Cardiac muscle cell (in vitro differentiated cells and primary cell): ENCODE results near the gene KCNMA1. TPM values are rescaled to one million over a fixed set of nuclear protein-coding genes. Genes with fewer than 3 reads are reported as not detected.

Source experiments
- DNase-seq, 2 donors: peaks; one replicate each; pipeline versions ENCODE4 v3.0.0 to v3.0.0-alpha.2; 2010 to 2017; ENCODE audit warnings: low read depth in 1 of 2, low spot score in 1 of 2
- H3K27ac ChIP-seq: fragments of 200-600 bp; sonication (generic); 2 replicates; pipeline ENCODE4 v1.5.1; 2016
- H3K27me3 ChIP-seq: fragments of 200-600 bp; sonication (generic); 2 replicates; pipeline ENCODE4 v1.6.0; 2016; ENCODE audit warnings: control low read depth
- H3K36me3 ChIP-seq: fragments of 200-600 bp; sonication (generic); 2 replicates; pipeline ENCODE4 v1.5.1; 2016; ENCODE audit warnings: control low read depth
- H3K4me1 ChIP-seq: fragments of 200-600 bp; sonication (generic); 2 replicates; pipeline ENCODE4 v1.8.1; 2017; ENCODE audit warnings: low read depth, mild to moderate bottlenecking, mixed run types
- H3K4me3 ChIP-seq: fragments of 200-600 bp; sonication (generic); 2 replicates; pipeline ENCODE4 v1.5.1; 2016; ENCODE audit warnings: mild to moderate bottlenecking
- H3K9me3 ChIP-seq: fragments of 200-600 bp; sonication (generic); 2 replicates; pipeline ENCODE4 v1.5.1; 2017; ENCODE audit warnings: low read depth, mild to moderate bottlenecking, control low read depth
- polyA plus RNA-seq: library from polyadenylated mRNA; unstranded; fragments of >200 nt; fragmentation: Nextera tagmentation; extraction: Ambion mirVana; gene quantifications from 2 replicates; pipeline ENCODE4 v1.2.1, GENCODE V29; 2016
- total RNA-seq: library from RNA; depleted of rRNA; stranded (reverse); fragments of >200 nt; gene quantifications from 2 replicates; pipeline ENCODE4 v1.2.3, GENCODE V29; 2016
- TF ChIP-seq, protein P1 (sequence below): IDR thresholded peaks from 2 replicates; pipeline ENCODE4 v1.5.1; 2012; ENCODE audit warnings: low read depth, mild to moderate bottlenecking, low read length

KCNMA1 gene
- total and polyA plus RNA-seq, 2 experiments from 2014 or later: 1.8 to 1.9 TPM

- H3K27ac ChIP-seq: no peak overlapping the region
- no peaks in the 10 kb centered on the region for H3K9me3 ChIP-seq
- DNase-seq: no peak
These were observed 10.9 kb upstream of the KCNMA1 start for GRCh38 chr10:77648472-77648871.

DNA sequence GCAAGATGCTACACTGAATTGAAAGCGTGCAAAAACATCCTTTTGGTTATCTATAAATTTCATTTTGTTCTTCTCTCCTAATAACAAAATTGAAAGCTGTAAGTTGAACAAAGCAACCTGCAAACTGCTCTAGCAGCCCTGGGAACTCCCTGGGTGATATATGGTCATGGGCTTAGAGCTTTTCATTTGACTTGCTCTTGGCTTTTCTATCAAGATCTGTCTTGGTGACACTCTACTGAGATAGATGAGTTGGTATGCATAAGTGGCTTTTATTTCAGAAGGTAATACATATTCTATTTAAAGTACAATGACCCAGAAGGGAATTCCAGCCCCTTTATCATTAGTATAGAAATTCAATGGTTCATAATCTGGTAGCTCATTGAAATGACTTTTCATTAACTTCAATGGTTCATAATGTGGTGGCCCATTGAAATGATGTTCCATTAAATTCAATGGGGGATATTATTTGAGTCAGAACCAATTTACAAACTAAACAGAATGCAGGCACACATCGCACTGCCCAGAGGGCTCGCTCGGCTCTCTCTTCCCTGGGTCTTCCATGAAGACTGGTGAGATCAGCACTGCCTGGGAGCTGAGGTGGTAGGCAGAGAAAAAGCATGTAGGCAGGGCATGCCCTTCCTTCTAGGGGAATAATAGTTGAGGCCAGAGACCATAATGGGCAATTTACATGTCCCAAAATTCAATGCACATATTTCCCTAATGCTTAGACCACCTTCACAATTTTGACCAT is 10.1 kb upstream of the KCNMA1 start:
- Histone ChIP-seq H3K4me3 (no peak overlapping the region), H3K4me1 (no peaks in the 10 kb centered on the region), H3K9me3 (no peaks in the 10 kb centered on the region), H3K27ac (no peak overlapping the region), H3K27me3 (peaks cover 11% of the 10 kb centered on the region), H3K36me3 (no peaks in the 10 kb centered on the region)
- no peak for DNase-seq
- TF ChIP-seq, protein P1, sequence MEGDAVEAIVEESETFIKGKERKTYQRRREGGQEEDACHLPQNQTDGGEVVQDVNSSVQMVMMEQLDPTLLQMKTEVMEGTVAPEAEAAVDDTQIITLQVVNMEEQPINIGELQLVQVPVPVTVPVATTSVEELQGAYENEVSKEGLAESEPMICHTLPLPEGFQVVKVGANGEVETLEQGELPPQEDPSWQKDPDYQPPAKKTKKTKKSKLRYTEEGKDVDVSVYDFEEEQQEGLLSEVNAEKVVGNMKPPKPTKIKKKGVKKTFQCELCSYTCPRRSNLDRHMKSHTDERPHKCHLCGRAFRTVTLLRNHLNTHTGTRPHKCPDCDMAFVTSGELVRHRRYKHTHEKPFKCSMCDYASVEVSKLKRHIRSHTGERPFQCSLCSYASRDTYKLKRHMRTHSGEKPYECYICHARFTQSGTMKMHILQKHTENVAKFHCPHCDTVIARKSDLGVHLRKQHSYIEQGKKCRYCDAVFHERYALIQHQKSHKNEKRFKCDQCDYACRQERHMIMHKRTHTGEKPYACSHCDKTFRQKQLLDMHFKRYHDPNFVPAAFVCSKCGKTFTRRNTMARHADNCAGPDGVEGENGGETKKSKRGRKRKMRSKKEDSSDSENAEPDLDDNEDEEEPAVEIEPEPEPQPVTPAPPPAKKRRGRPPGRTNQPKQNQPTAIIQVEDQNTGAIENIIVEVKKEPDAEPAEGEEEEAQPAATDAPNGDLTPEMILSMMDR: no peak

More at GRCh38 chr10:77648472-77648871, 10.9 kb upstream of the KCNMA1 start:
- peaks cover 11% of the 10 kb centered on the region for H3K27me3 ChIP-seq
- no peak overlapping the region for H3K4me3 ChIP-seq
- TF ChIP-seq, protein P1: no peak
- H3K4me1 ChIP-seq: no peaks in the 10 kb centered on the region
- H3K36me3 ChIP-seq: no peaks in the 10 kb centered on the region

DNA sequence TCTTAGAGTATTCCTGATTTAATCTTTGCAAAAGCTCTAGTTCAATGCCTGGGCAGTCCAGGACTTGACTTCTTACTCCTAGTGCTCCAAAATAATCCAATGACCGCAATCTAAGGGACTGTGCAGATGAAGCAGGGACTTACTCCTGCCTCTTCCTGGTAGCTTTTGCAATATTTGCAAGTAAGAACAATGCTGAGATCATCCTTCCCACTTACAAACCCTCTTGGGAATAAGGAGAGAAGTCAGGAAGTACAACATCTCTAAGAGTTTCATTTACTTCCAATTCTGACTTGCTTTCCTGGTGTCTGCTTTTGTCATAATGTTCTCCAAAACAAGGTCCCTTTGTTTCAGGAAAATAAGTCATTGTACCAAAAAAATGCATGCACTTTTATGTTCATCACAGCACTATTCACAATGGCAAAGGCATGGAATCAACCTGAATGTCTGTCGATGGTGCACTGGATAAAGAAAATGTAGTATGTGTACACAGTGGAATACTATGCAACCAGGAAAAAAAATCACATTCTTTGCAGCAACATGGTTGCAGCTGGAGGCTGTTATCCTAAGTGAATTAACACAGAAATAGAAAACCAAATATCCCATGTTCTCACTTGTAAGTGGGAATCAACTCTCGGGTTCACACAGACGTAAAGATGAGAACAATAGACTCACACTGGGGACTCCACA is 7.1 kb upstream of the KCNMA1 start:
- TF ChIP-seq, protein P1: no peak
- DNase-seq: peak in 1 of 2 donors; percentile 30

GRCh38 chr10:77643795-77644468 is 6.3 kb upstream of the KCNMA1 start:
- Histone ChIP-seq H3K27me3 (peaks cover 39% of the 10 kb centered on the region), H3K4me3 (no peak overlapping the region), H3K9me3 (no peaks in the 10 kb centered on the region), H3K36me3 (no peaks in the 10 kb centered on the region), H3K27ac (no peak overlapping the region), H3K4me1 (no peaks in the 10 kb centered on the region)
- TF ChIP-seq, protein P1: peak; percentile 60
- peak; percentile 44 to 78 for DNase-seq

More for the DNA sequence above, 7.1 kb upstream of the KCNMA1 start:
- H3K36me3 ChIP-seq: no peaks in the 10 kb centered on the region
- no peak overlapping the region for H3K4me3 ChIP-seq
- no peaks in the 10 kb centered on the region for H3K9me3 ChIP-seq
- peaks cover 31% of the 10 kb centered on the region for H3K27me3 ChIP-seq
- no peaks in the 10 kb centered on the region for H3K4me1 ChIP-seq
- H3K27ac ChIP-seq: no peak overlapping the region

DNA sequence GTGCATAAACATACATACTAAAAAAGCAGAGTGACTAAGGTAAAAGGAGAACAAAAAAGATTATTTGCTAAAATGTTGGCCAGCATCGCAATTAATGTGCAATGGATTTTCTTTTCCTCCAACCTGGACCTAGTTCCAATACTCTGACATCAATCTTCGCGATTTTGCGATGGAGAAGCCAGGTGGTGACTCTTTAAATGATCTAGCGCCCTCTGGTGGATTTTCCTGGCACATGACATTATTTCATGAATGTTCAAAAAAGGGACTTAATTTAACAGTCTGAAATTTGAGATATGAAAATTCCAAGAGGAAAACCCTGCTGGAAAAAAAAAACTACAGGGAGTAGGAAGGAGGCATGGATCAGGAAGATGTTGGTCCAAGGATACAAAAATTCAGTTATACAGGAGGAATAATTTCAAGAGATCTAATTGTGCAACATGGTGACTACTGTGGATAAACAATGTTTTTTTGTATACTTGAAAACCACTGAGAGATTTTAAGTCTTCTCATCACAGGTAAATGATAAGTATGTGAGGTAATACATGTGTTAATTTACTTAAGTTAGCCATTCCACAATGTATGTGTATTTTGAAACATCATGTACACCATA is 4.3 kb upstream of the KCNMA1 start:
- no peaks in the 10 kb centered on the region for H3K9me3 ChIP-seq
- peaks cover 3% of the 10 kb centered on the region for H3K4me1 ChIP-seq
- TF ChIP-seq, protein P1: peak; percentile 68
- DNase-seq: peak; percentile 83 to 87
- H3K27me3 ChIP-seq: peaks cover 47% of the 10 kb centered on the region
- H3K4me3 ChIP-seq: no peak overlapping the region
- no peaks in the 10 kb centered on the region for H3K36me3 ChIP-seq
- no peak overlapping the region for H3K27ac ChIP-seq
